Activated CD8-positive, alpha-beta memory T cell treated with anti-CD3 and anti-CD28 coated beads for 1 hour (primary cell): Measurements from ENCODE around the gene XYLT1.
"Not testable (repeated sequence)": the region's sequence is repeated elsewhere in the genome, so short reads cannot be mapped to it uniquely, and the experiment has no call there.

ENCODE experiments used
- DNase-seq, 2 donors: peaks; one replicate each; pipeline ENCODE4 v3.0.0-alpha.2; 2020; ENCODE audit warnings: low read depth in 1 of 2; ENCODE audit errors: extremely low read depth in 1 of 2

XYLT1 gene

GRCh38 chr16:17313793-17314547 lies 156.8 kb downstream of the XYLT1 start:
- no peak for DNase-seq

DNA sequence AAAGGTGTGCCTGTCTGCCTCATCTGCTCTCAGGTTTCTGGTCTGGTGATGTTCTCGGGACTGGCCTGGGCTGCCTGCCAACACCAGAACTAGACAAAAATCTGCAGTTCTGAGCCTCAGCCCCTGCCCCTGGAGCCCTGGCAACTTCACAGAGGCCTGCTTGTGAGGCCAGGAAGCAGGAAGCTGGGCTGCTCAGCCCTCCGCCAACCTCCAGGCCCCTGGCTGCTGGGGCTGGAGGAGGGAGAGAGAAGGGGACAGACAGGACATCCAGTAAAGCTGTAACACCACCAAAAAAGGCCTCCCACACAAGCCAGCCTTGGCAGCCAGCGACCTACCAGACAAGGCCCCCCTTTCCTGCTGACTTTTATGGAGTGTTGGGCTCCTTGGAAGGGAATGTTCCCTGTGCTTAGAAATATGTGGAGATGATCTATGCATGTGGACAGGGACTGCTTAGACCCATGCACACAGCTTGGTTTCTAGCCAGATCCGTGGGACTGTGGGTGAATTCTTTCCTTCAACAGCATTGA lies 157.6 kb downstream of the XYLT1 start:
- no peak for DNase-seq

- no peak for DNase-seq
Observed at GRCh38 chr16:17312094-17312710, 158.6 kb downstream of the XYLT1 start.

- DNase-seq = no peak
Observed at GRCh38 chr16:17311333-17312093, 159.2 kb downstream of the XYLT1 start.

DNA sequence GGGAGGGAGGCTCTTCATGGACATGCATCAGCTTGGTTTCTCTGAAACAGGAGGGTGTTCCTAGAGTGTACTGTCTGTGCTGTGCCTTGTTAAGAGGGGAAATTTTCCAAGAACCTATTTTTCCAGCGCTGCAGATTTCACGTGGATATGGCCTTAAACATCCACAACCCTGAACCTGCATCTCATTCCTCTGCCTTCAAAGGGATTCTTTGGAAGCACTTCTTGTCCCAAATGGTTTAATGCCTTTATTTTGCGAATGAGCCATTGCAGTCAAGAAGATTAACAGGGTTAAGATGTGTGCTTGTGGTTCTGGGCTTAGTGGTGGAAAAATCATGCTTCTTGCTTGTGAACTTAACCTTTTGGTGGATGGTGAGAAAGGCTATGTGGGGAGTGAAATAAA lies 161.2 kb downstream of the XYLT1 start:
- no peak for DNase-seq

DNA sequence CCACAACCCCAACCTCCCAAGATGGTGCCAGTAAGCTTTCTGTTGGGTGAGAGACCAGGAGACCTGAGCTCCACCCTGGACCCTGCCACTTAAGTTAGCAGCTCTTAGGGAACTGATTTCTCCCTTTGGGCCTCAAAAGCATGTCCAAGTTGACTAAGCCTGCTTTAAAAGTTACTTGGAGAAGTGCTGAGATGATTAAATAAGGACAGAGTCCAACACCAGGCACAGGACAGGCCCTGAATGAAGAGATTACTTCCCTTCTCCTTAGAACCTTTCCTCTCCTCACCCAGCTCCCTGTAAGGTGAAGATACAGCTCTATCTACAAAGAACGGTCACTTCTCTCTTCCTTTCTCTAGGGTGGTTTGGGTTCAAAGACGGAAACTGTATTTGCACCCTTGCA lies 162.6 kb downstream of the XYLT1 start:
- DNase-seq = no peak

GRCh38 chr16:17307504-17307903 lies 163.3 kb downstream of the XYLT1 start:
- DNase-seq = no peak

DNA sequence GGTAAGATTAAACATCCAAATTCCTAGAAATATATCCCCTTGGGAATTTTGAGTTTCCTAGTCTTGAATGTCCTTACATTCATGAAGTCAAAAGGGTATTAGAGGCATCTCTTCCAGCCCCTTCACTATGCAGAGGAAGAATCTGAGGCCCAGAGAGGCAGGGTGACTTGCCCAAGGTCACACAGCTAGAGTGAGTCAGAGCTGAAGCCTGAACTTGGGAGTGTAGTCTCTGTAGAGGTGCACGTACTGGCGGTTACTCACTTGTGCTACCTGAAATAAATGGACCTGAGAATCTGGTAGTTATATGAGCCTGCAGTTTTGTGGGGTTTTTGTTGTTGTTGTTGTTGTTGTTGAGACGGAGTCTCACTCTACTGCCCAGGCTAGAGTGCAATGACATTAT lies 164.0 kb downstream of the XYLT1 start:
- DNase-seq = no peak

DNA sequence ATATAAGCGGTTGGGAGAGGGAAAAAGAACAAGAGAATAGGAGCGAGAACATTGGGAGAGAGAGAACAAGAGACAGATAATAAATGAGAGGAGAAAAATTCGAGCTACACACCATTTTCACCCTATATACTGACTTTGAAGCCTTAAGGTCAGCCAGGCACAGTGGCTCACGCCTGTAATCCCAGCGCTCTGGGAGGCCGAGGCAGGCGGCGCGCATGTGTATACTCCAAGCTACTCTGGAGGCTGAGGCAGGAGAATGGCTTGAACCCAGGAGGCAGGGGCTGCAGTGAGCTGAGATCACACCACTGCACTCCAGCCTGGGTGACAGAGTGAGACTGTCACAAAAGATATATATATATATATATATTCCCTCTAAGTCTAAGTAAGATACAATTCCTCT lies 164.5 kb downstream of the XYLT1 start:
- not testable (repeated sequence) for DNase-seq

- DNase-seq = no peak
Observed at GRCh38 chr16:17305694-17306093, 165.1 kb downstream of the XYLT1 start.

DNA sequence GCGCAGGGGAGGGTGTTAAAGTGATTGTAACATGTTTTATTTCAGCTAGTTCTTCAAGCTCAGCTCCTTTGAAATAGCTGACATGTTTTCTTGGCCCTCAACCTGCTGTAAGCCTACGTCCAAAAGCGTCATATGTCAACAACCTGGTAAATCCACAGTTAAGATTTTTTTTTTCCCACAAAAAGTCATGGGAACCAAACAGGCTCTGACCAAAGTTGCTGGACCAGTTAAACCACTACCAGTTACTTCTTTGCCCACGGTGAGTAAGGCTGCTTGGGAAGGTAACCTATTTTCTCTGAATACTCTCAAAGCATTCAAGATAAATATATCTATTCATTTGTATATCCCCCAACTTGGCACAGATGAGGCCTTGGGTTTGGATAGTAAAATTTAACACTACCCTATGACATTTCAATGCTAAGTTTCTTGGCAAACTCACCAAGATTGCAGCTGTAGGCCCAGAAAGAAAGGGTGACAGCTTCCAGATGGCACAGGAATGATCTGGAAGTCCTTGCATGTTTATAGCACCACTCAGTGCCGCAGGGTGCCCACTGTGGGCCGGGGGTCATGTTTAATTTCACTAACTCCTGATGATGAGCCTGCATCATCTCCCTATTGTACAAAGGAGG lies 166.2 kb downstream of the XYLT1 start:
- no peak for DNase-seq

- no peak for DNase-seq
Observed at GRCh38 chr16:17304106-17304490, 166.7 kb downstream of the XYLT1 start.

DNA sequence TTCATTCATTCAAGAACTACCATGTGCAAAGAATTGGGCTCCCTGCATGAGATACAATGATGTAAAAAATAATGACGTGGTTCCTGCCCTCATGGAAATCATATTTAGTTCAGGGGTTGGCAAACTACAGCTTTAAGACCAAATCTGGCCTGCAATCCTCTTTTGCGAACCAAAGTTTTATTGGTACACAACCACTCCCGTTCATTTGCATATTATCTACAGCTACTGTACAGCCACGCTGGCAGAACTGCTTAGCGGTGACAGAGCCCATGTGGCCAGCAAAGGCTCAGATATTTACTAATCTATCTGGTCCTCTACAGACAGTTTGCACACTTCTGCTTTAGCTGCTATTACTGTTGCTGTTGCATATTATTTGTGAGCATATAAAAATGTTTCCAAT lies 167.7 kb downstream of the XYLT1 start:
- no peak for DNase-seq

- DNase-seq = no peak
Observed at GRCh38 chr16:17302620-17303019, 168.1 kb downstream of the XYLT1 start.

GRCh38 chr16:17302214-17302613 lies 168.5 kb downstream of the XYLT1 start:
- no peak for DNase-seq

DNA sequence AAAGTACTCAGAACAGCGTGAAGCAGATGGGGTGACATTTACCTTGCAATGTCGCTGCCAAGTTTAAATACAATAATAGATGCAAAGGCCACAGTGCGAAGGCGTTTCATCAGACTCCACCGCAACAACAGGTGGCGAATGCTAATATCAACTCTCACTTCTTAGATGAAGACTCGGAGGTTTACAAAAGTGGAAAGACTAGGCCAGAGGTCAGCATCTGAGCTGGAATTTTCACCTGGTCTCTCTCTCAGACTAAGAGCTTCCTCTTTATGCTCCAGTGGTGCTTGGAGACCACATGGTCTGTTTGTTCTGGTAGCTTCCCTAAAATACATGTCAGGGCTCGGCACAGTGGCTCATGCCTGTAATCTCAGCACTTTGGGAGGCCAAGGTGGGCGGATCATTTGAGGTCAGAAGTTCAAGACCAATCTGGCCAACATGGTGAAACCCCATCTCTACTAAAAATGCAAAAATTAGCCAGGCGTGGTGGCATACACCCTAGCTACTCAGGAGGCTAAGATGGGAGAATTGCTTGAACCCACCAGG lies 169.1 kb downstream of the XYLT1 start:
- DNase-seq = no peak

- DNase-seq = no peak
Observed at GRCh38 chr16:17301184-17301583, 169.6 kb downstream of the XYLT1 start.

DNA sequence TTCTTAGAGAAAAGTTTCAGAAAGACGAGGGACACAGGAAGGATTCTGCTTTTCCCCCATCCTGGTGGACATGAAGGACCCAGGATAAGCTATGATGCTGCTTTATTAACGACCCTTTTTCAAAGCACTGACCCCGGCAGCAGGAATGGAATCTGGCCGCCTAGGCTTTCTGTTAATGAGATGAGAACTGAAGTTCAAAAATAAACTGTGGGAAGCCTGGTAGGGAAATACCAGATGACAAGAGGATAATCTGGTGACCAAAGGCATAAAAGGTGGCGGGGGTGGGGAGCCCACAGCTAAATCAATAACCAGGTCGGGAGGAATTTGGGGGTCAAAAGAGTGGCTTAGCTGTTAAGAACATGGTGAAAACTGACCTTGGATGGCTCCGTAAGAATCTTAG lies 171.0 kb downstream of the XYLT1 start:
- DNase-seq = no peak

GRCh38 chr16:17298238-17298637 lies 172.5 kb downstream of the XYLT1 start:
- no peak for DNase-seq

DNA sequence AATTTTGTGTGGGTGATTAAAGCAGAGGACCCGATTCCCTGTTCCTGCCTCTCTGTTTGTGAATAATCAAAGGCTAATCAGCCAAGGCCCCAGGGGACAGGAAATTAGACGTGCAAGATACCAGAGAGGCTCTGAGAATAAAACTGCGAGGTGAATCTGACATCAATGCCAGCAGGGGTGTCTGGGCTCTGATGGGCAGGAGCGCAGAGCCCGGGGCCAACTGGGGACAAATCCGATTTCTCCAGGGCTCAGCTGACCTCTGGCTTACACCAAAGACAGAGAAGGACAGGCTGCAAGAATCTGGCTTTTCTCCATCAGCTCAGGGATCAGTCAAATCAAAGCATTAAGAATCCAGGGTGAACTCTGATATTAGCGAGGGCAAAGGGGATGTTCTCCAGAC lies 174.3 kb downstream of the XYLT1 start:
- no peak for DNase-seq

DNA sequence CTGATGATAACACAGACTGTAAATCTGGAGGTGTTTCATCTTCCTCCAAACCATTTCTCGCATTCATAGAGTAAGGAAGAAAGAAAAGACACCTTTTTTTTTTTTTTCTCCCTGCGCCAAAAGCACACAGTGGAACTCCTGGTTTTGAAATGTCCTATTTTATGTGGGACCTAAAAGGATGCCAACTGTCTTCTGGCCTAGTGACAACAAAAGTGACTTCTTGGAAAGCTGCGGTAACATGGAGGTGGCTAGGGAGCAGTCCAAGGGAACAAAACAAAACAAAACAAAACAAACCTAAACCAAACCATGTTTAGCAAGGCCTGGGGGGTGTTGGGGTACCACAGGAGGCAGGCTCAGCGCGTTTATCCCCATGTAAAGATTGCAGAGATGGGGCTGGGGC lies 174.8 kb downstream of the XYLT1 start:
- DNase-seq = no peak
